HG03378 (cell line): Measurements from ENCODE around the gene DUSP19.
A peak's percentile ranks its signal among the peaks of the same experiment; 100 is the strongest.

Experiments used
- ATAC-seq: cut with Tn5 transposase; IDR thresholded peaks from one replicate; pipeline ENCODE4 v1.9.1; 2021; ENCODE audit warnings: mild to moderate bottlenecking, moderate library complexity; ENCODE audit not compliant: unreplicated experiment

Gene DUSP19

GRCh38 chr2:183063083-183063482 is 15.5 kb upstream of the DUSP19 start:
- ATAC-seq = peak; percentile 89

- ATAC-seq = no peak
Observed at GRCh38 chr2:183068561-183068960, 10.0 kb upstream of the DUSP19 start.

- no peak for ATAC-seq
Observed at GRCh38 chr2:183069174-183069573, 9.4 kb upstream of the DUSP19 start.

- ATAC-seq = no peak
Observed at GRCh38 chr2:183070942-183071844, 7.4 kb upstream of the DUSP19 start.

- ATAC-seq = no peak
Observed at GRCh38 chr2:183072177-183072576, 6.4 kb upstream of the DUSP19 start.

- ATAC-seq = no peak
Observed at GRCh38 chr2:183078163-183078463, 434 bp upstream of the DUSP19 start.

- ATAC-seq = peak; percentile 25
Observed at GRCh38 chr2:183079139-183079775, 710 bp downstream of the DUSP19 start.

GRCh38 chr2:183081911-183082310 is 3.4 kb downstream of the DUSP19 start:
- no peak for ATAC-seq

GRCh38 chr2:183088061-183088460 is 9.5 kb downstream of the DUSP19 start:
- ATAC-seq = no peak

- peak; percentile 47 for ATAC-seq
Observed at GRCh38 chr2:183089192-183089851, 10.8 kb downstream of the DUSP19 start.

- ATAC-seq = no peak
Observed at GRCh38 chr2:183091318-183091953, 12.9 kb downstream of the DUSP19 start.

GRCh38 chr2:183091954-183092345 is 13.4 kb downstream of the DUSP19 start:
- no peak for ATAC-seq

- peak; percentile 86 for ATAC-seq
Observed at GRCh38 chr2:183093857-183094657, 15.5 kb downstream of the DUSP19 start.

GRCh38 chr2:183105402-183106134 is 27.0 kb downstream of the DUSP19 start:
- no peak for ATAC-seq

- ATAC-seq = no peak
Observed at GRCh38 chr2:183112577-183112976, 34.0 kb downstream of the DUSP19 start.

- no peak for ATAC-seq
Observed at GRCh38 chr2:183113630-183114029, 35.1 kb downstream of the DUSP19 start.

GRCh38 chr2:183117226-183117625 is 38.7 kb downstream of the DUSP19 start:
- no peak for ATAC-seq

GRCh38 chr2:183123117-183123958 is 44.8 kb downstream of the DUSP19 start:
- no peak for ATAC-seq

- peak; percentile 30 for ATAC-seq
Observed at GRCh38 chr2:183123959-183124221, 45.3 kb downstream of the DUSP19 start.
